Endothelial cell of umbilical vein (primary cell): ENCODE results near the gene PRPF19.

Experiments used
- EZH2 ChIP-seq: IDR thresholded peaks from 2 replicates; pipeline ENCODE4 v1.6.1; 2012; ENCODE audit warnings: borderline replicate concordance, low read depth, mild to moderate bottlenecking, moderate library complexity, low read length, inconsistent platforms; ENCODE audit not compliant: severe bottlenecking
- GATA2 ChIP-seq: IDR thresholded peaks from 2 replicates; pipeline ENCODE4 v1.7.0; 2011; ENCODE audit warnings: low read depth, mild to moderate bottlenecking, moderate library complexity, mixed read lengths, low read length; ENCODE audit not compliant: insufficient read length, insufficient read depth
- JUN ChIP-seq: IDR thresholded peaks from 2 replicates; pipeline ENCODE4 v1.6.1; 2011; ENCODE audit warnings: borderline replicate concordance, low read depth; ENCODE audit not compliant: insufficient read length, insufficient read depth
- MYC ChIP-seq: IDR thresholded peaks from one replicate; pipeline ENCODE4 v1.6.1; 2011; ENCODE audit warnings: mild to moderate bottlenecking, low read depth, low read length
- POLR2A ChIP-seq: IDR thresholded peaks from 2 replicates; pipeline ENCODE4 v1.6.1; 2012; ENCODE audit warnings: low read depth, mild to moderate bottlenecking, control low read depth, low read length
- POLR2AphosphoS5 ChIP-seq: IDR thresholded peaks from 2 replicates; pipeline ENCODE4 v1.6.1; 2012; ENCODE audit warnings: low read depth, mild to moderate bottlenecking, control low read depth, low read length, moderate library complexity; ENCODE audit not compliant: insufficient read depth
- TF ChIP-seq, protein P1 (sequence below), 2 donors: IDR thresholded peaks; 1 replicate in 1 of 2; 2 replicates in 1 of 2; pipeline ENCODE4 v1.5.1; 2011; ENCODE audit warnings: low read length in 2 of 2, mild to moderate bottlenecking in 2 of 2, moderate library complexity in 2 of 2, control low read depth in 1 of 2, inconsistent platforms in 1 of 2, low read depth in 1 of 2; ENCODE audit not compliant: insufficient read depth in 1 of 2; ENCODE audit errors: extremely low read depth in 1 of 2
- TF ChIP-seq, protein P2 (sequence below): IDR thresholded peaks from 2 replicates; pipeline ENCODE4 v1.6.1; 2011; ENCODE audit not compliant: insufficient read depth, insufficient read length

DNA sequence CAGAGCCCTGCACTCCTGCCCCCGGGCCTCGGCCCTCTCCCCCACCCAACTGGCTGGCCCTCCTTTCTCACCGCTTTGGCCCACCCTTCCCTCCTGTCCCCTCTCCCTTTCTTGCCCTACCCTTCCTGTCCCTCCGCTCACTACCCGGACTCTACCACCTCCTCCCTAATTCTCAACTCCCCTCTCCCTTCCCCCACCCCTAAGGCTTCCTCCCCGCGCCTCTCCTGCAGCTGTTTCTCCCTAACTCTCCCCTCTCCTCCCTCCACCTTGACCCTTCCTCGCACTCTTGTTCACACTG is 45.2 kb upstream of the PRPF19 start:
- TF ChIP-seq, protein P1, sequence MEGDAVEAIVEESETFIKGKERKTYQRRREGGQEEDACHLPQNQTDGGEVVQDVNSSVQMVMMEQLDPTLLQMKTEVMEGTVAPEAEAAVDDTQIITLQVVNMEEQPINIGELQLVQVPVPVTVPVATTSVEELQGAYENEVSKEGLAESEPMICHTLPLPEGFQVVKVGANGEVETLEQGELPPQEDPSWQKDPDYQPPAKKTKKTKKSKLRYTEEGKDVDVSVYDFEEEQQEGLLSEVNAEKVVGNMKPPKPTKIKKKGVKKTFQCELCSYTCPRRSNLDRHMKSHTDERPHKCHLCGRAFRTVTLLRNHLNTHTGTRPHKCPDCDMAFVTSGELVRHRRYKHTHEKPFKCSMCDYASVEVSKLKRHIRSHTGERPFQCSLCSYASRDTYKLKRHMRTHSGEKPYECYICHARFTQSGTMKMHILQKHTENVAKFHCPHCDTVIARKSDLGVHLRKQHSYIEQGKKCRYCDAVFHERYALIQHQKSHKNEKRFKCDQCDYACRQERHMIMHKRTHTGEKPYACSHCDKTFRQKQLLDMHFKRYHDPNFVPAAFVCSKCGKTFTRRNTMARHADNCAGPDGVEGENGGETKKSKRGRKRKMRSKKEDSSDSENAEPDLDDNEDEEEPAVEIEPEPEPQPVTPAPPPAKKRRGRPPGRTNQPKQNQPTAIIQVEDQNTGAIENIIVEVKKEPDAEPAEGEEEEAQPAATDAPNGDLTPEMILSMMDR (IDR thresholded peaks at IDR 0.05; ENCODE audit: extremely low read depth in 1 of 2, insufficient read depth in 1 of 2, low read depth in 1 of 2, low read length in 2 of 2), result no peak
- no peak for TF ChIP-seq POLR2A
- TF ChIP-seq JUN, result no peak
- no peak for TF ChIP-seq EZH2
- no peak for TF ChIP-seq GATA2
- TF ChIP-seq, protein P2, sequence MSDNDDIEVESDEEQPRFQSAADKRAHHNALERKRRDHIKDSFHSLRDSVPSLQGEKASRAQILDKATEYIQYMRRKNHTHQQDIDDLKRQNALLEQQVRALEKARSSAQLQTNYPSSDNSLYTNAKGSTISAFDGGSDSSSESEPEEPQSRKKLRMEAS, result no peak
- no peak for TF ChIP-seq POLR2AphosphoS5
- TF ChIP-seq MYC, result no peak
